ENCODE results near the gene PCDHA9.

GRCh38 chr5:140842798-140843733, 5.1 kb upstream of the PCDHA9 start:
- TF ChIP-seq POLR2A (IDR thresholded peaks at IDR 0.05): no peak
- no peak for TF ChIP-seq CTCF (IDR thresholded peaks at IDR 0.05)
